ENCODE data around the gene FAM89B.

DNA sequence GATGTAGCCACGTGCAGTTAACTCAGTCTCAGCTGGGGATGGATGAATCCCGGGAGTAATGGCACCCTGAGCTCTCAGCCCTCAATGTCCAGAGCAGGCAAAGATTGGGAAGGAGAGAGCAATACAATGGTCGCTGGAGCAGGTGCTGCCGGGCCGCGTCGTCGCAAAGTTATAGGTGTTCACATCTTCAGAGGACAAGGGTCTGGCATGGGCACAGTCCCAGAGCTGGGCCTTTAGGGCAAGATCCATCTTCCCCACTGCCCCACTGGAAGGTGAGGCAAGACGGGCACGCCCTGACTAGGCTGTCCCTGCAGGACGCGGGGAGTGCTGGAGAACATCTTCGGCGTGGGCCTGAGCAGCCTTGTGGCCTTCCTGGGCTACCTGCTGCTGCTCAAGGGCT lies 50.8 kb downstream of the FAM89B start:
- TF ChIP-seq CTCF (IDR thresholded peaks at IDR 0.05) (no peak), POLR2A (IDR thresholded peaks at IDR 0.05) (no peak)

Data from ovary (tissue), 3 donors.